H9 (cell line): ENCODE results near the gene FOXL1. TPM values are rescaled to one million over a fixed set of nuclear protein-coding genes. Genes with fewer than 3 reads are reported as not detected.

Experiments used
- DNase-seq: peaks from one replicate; pipeline ENCODE4 v3.0.0-alpha.2; 2017
- H2AFZ ChIP-seq: one replicate; pipeline ENCODE4 v1.6.1; 2013; ENCODE audit warnings: mild to moderate bottlenecking, low read length, control low read depth, moderate library complexity
- H2AK5ac ChIP-seq: 2 replicates; pipeline ENCODE4 v1.6.1; 2013; ENCODE audit warnings: low read length, control low read depth, mixed read lengths; ENCODE audit not compliant: insufficient read length
- H2BK120ac ChIP-seq: one replicate; pipeline ENCODE4 v1.6.1; 2013; ENCODE audit warnings: low read depth, mild to moderate bottlenecking, low read length, control low read depth, inconsistent platforms; ENCODE audit not compliant: poor library complexity, severe bottlenecking
- H2BK12ac ChIP-seq: 2 replicates; pipeline ENCODE4 v1.6.1; 2013; ENCODE audit warnings: low read length, control low read depth, mixed read lengths, low read depth; ENCODE audit not compliant: insufficient read length
- H2BK15ac ChIP-seq: 2 replicates; pipeline ENCODE4 v1.6.1; 2013; ENCODE audit warnings: low read depth, low read length, control low read depth
- H2BK20ac ChIP-seq: one replicate; pipeline ENCODE4 v1.6.1; 2013; ENCODE audit warnings: low read depth, mild to moderate bottlenecking, low read length, control low read depth, inconsistent platforms; ENCODE audit not compliant: poor library complexity, severe bottlenecking
- H2BK5ac ChIP-seq: 2 replicates; pipeline ENCODE4 v1.6.1; 2013; ENCODE audit warnings: low read length, control low read depth, mixed read lengths; ENCODE audit not compliant: insufficient read length
- H3K14ac ChIP-seq: 2 replicates; pipeline ENCODE4 v1.6.1; 2013; ENCODE audit warnings: low read length, control low read depth; ENCODE audit not compliant: insufficient read depth
- H3K18ac ChIP-seq: 2 replicates; pipeline ENCODE4 v1.6.1; 2013; ENCODE audit warnings: low read depth, mild to moderate bottlenecking, mixed read lengths, low read length, control low read depth; ENCODE audit not compliant: insufficient read length
- H3K23ac ChIP-seq: 2 replicates; pipeline ENCODE4 v1.6.1; 2013; ENCODE audit warnings: low read length, control low read depth, mixed read lengths, low read depth; ENCODE audit not compliant: insufficient read length
- H3K23me2 ChIP-seq: 2 replicates; pipeline ENCODE4 v1.6.1; 2013; ENCODE audit warnings: low read depth, mild to moderate bottlenecking, mixed read lengths, low read length, control low read depth; ENCODE audit not compliant: insufficient read length, poor library complexity, severe bottlenecking
- H3K27ac ChIP-seq: 2 replicates; pipeline ENCODE4 v1.5.1; 2013; ENCODE audit warnings: low read length, control low read depth, mixed read lengths, low read depth; ENCODE audit not compliant: insufficient read length
- H3K27me3 ChIP-seq: 2 replicates; pipeline ENCODE4 v1.6.1; 2013; ENCODE audit warnings: low read length, control low read depth, inconsistent platforms; ENCODE audit not compliant: insufficient read depth
- H3K4ac ChIP-seq: 2 replicates; pipeline ENCODE4 v1.6.1; 2013; ENCODE audit warnings: low read depth, mild to moderate bottlenecking, control low read depth, inconsistent platforms, low read length, moderate library complexity
- H3K4me1 ChIP-seq: 2 replicates; pipeline ENCODE4 v1.6.1; 2013; ENCODE audit warnings: low read length, control low read depth, inconsistent platforms; ENCODE audit not compliant: insufficient read depth
- H3K4me2 ChIP-seq: 2 replicates; pipeline ENCODE4 v1.6.1; 2013; ENCODE audit warnings: low read length, control low read depth, mixed read lengths; ENCODE audit not compliant: insufficient read length, insufficient read depth
- H3K56ac ChIP-seq: 2 replicates; pipeline ENCODE4 v1.6.1; 2013; ENCODE audit warnings: low read depth, mild to moderate bottlenecking, mixed read lengths, low read length, control low read depth; ENCODE audit not compliant: insufficient read length
- H3K79me1 ChIP-seq: 2 replicates; pipeline ENCODE4 v1.6.1; 2013; ENCODE audit warnings: low read depth, mild to moderate bottlenecking, moderate library complexity, low read length, control low read depth, inconsistent platforms; ENCODE audit not compliant: insufficient read depth, poor library complexity, severe bottlenecking
- H3K79me2 ChIP-seq: 2 replicates; pipeline ENCODE4 v1.6.1; 2013; ENCODE audit warnings: low read length, control low read depth, inconsistent platforms; ENCODE audit not compliant: insufficient read depth
- H3K9ac ChIP-seq: 2 replicates; pipeline ENCODE4 v1.6.1; 2013; ENCODE audit warnings: low read length, control low read depth, mixed read lengths; ENCODE audit not compliant: insufficient read length; ENCODE audit errors: extremely low read depth
- H3K9me3 ChIP-seq: one replicate; pipeline ENCODE4 v1.6.1; 2013; ENCODE audit warnings: low read depth, low read length, inconsistent platforms; ENCODE audit not compliant: control insufficient read depth
- H3T11ph ChIP-seq: one replicate; pipeline ENCODE4 v1.6.1; 2013; ENCODE audit warnings: mild to moderate bottlenecking, low read length, control low read depth, inconsistent platforms
- H4K20me1 ChIP-seq: one replicate; pipeline ENCODE4 v1.6.1; 2013; ENCODE audit not compliant: control insufficient read depth, insufficient read length, insufficient read depth
- H4K5ac ChIP-seq: 2 replicates; pipeline ENCODE4 v1.6.1; 2013; ENCODE audit warnings: low read depth, mild to moderate bottlenecking, mixed read lengths, low read length, control low read depth; ENCODE audit not compliant: insufficient read length
- H4K8ac ChIP-seq: replicated peaks from 2 replicates; pipeline ENCODE4 v1.6.1; 2013; ENCODE audit warnings: low read length, control low read depth, mixed read lengths, low read depth; ENCODE audit not compliant: insufficient read length
- H4K91ac ChIP-seq: 2 replicates; pipeline ENCODE4 v1.6.1; 2013; ENCODE audit warnings: low read depth, mild to moderate bottlenecking, moderate library complexity, mixed read lengths, low read length, control low read depth; ENCODE audit not compliant: insufficient read length
- H3K27ac Mint-ChIP-seq, 3 experiments: 2 replicates in 2 of 3; 3 replicates in 1 of 3; pipeline ENCODE4 v1.8.0; 2020 to 2021; ENCODE audit warnings: mixed read lengths in 3 of 3, mild to moderate bottlenecking in 1 of 3, moderate library complexity in 1 of 3
- H3K27me3 Mint-ChIP-seq: 2 replicates; pipeline ENCODE4 v1.8.0; 2021; ENCODE audit warnings: low read depth, mild to moderate bottlenecking, moderate library complexity, mixed read lengths
- H3K36me3 Mint-ChIP-seq, 3 experiments: 2 replicates in 2 of 3; 3 replicates in 1 of 3; pipeline ENCODE4 v1.8.0; 2020 to 2021; ENCODE audit warnings: low read depth in 3 of 3, mixed read lengths in 3 of 3; ENCODE audit not compliant: insufficient read depth in 1 of 3
- H3K4me1 Mint-ChIP-seq, 2 experiments: 2 replicates each; pipeline ENCODE4 v1.8.0; 2020; ENCODE audit warnings: mixed read lengths in 2 of 2
- H3K4me3 Mint-ChIP-seq, 2 experiments: 2 replicates in 1 of 2; 3 replicates in 1 of 2; pipeline ENCODE4 v1.8.0; 2020 to 2021; ENCODE audit warnings: mild to moderate bottlenecking in 2 of 2, mixed read lengths in 2 of 2, moderate library complexity in 1 of 2
- H3K9me3 Mint-ChIP-seq, 2 experiments: 2 replicates in 1 of 2; 3 replicates in 1 of 2; pipeline ENCODE4 v1.8.0; 2020; ENCODE audit warnings: mild to moderate bottlenecking in 2 of 2, mixed read lengths in 2 of 2, moderate library complexity in 1 of 2
- WGBS: extraction: QIAGEN DNeasy Blood & Tissue Kit; methylation state at CpG from one replicate; pipeline ENCODE4 v1.1.7; 2013; ENCODE audit warnings: missing lambda C conversion rate, low lambda C conversion rate, mixed read lengths; ENCODE audit not compliant: insufficient read length; ENCODE audit errors: extremely low coverage; 5-methylcytosine and 5-hydroxymethylcytosine counted together
- total RNA-seq: library from RNA; stranded (reverse); gene quantifications from 2 replicates; pipeline ENCODE4 v1.2.1, GENCODE V29; 2021
- TF ChIP-seq, protein P1 (sequence below): fragments of 200-600 bp; sonication (generic); conservative IDR thresholded peaks from 3 replicates; pipeline ENCODE4 v1.8.0; 2021; ENCODE audit warnings: antibody characterized with exemption, mild to moderate bottlenecking

FOXL1 gene
- total RNA-seq, 1 experiment from 2014 or later, result 0.09 TPM

DNA sequence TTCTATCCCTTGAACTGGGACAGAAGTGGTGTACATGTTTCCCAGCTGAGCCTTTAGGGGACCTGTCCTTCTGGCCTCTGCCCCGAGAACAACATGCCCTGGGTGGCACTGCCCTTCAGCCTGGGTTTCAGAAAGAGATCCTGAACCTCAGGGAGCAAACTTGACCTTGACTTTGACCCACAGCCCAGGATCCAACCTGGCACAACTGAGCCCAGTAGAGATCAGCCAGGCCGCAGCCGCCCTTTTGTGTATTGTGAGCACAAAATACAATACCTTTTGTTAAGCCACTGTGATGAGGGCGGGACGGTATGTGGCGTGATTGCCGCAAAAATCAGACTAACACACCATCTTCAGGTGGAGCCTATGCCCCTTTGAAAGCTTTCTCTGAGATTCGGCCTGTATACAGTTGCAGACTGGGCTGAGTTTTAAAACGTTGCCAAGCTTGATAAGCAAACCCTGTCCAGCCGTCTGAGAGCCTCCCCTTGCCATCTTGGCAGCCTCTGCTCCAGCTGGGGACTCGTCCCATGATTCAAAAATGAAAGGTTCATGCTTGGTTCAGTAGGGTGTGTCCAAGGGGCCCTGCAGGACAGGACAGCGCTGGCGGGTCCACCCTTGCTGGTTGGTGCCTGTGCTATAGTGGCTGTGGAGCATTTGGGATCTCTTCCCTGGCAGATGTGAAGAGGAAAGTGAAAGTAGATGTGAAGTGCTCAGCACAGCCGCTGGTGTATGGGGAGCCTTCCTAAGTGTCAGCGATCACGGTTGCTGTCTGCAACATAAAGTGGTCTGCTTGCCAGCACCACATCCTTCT lies 40.3 kb downstream of the FOXL1 start:
- no peaks in the 10 kb centered on the region for H3K36me3 Mint-ChIP-seq
- Histone ChIP-seq H2AK5ac (no peak overlapping the region), H4K5ac (no peak overlapping the region), H4K91ac (no peak overlapping the region), H3K14ac (no peak overlapping the region), H3K9ac (no peak overlapping the region), H3K79me1 (no peaks in the 10 kb centered on the region), H3K27me3 (no peaks in the 10 kb centered on the region), H2BK20ac (no peak overlapping the region), H3K4ac (no peak overlapping the region), H3K23ac (no peak overlapping the region), H3K79me2 (no peaks in the 10 kb centered on the region), H3K27ac (no peak overlapping the region), H2BK15ac (no peak overlapping the region), H2BK5ac (no peak overlapping the region), H2BK120ac (no peak overlapping the region), H4K20me1 (no peaks in the 10 kb centered on the region), H3K18ac (no peak overlapping the region), H3K56ac (no peak overlapping the region), H2AFZ (no peak overlapping the region), H3K4me2 (no peak overlapping the region), H3K4me1 (no peaks in the 10 kb centered on the region; the same call in 1 of the 2 replicates), H3K23me2 (no peaks in the 10 kb centered on the region), H3K9me3 (no peaks in the 10 kb centered on the region), H3T11ph (no peak overlapping the region), H4K8ac (no peak overlapping the region), H2BK12ac (no peak overlapping the region)
- no peak overlapping the region for H3K4me3 Mint-ChIP-seq
- H3K9me3 Mint-ChIP-seq, result no peaks in the 10 kb centered on the region
- no peak for DNase-seq
- peaks cover 5% of the 10 kb centered on the region for H3K27me3 Mint-ChIP-seq
- peaks cover 17 to 27% of the 10 kb centered on the region in 2 experiments for H3K4me1 Mint-ChIP-seq
- no peak overlapping the region; a peak in 2 of 7 replicates for H3K27ac Mint-ChIP-seq
- TF ChIP-seq, protein P1, sequence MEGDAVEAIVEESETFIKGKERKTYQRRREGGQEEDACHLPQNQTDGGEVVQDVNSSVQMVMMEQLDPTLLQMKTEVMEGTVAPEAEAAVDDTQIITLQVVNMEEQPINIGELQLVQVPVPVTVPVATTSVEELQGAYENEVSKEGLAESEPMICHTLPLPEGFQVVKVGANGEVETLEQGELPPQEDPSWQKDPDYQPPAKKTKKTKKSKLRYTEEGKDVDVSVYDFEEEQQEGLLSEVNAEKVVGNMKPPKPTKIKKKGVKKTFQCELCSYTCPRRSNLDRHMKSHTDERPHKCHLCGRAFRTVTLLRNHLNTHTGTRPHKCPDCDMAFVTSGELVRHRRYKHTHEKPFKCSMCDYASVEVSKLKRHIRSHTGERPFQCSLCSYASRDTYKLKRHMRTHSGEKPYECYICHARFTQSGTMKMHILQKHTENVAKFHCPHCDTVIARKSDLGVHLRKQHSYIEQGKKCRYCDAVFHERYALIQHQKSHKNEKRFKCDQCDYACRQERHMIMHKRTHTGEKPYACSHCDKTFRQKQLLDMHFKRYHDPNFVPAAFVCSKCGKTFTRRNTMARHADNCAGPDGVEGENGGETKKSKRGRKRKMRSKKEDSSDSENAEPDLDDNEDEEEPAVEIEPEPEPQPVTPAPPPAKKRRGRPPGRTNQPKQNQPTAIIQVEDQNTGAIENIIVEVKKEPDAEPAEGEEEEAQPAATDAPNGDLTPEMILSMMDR, result no peak
- WGBS, result no CpG with 5 or more reads among the region's 16 CpGs
